Naive thymus-derived CD4-positive, alpha-beta T cell (primary cell): ENCODE data around the gene ZBTB20. TPM values are rescaled to one million over a fixed set of nuclear protein-coding genes. Genes with fewer than 3 reads are reported as not detected.

ENCODE experiments used
- ATAC-seq: fragments of 150-1000 bp; cut with Tn5 transposase; 2 replicates; pipeline ENCODE4 v1.10.0; 2021; ENCODE audit warnings: mild to moderate bottlenecking, moderate library complexity
- CTCF ChIA-PET: fragments of 350-600 bp; sonication (Branson Sonifier 250); formaldehyde crosslinking; loops from one replicate; lab custom pipeline; 2021; ENCODE audit warnings: antibody characterized with exemption; lab: Charles Lee
- POLR2A ChIA-PET: fragments of 350-600 bp; sonication (Branson Sonifier 250); formaldehyde crosslinking; loops from one replicate; lab custom pipeline; 2021; ENCODE audit warnings: antibody characterized with exemption, inconsistent platforms; lab: Charles Lee
- DNase-seq, 9 donors: peaks; one replicate each; pipeline versions ENCODE4 v3.0.0 to v3.0.0-alpha.2; 2020 to 2022; ENCODE audit warnings: mixed read lengths in 1 of 9
- H3K27ac ChIP-seq: one replicate; pipeline ENCODE4 v1.7.0; 2013; ENCODE audit warnings: mild to moderate bottlenecking, low read depth, low read length, moderate library complexity
- H3K27me3 ChIP-seq, 2 donors: one replicate each; pipeline ENCODE4 v1.7.0; 2013; ENCODE audit warnings: low read length in 2 of 2, mild to moderate bottlenecking in 2 of 2, moderate library complexity in 2 of 2; ENCODE audit not compliant: control insufficient read depth in 2 of 2, insufficient read depth in 2 of 2
- H3K36me3 ChIP-seq, 3 experiments: 1 replicate in 2 of 3; 2 replicates in 1 of 3; pipeline ENCODE4 v1.7.0; 2013; ENCODE audit warnings: low read length in 3 of 3, mild to moderate bottlenecking in 3 of 3, moderate library complexity in 1 of 3; ENCODE audit not compliant: insufficient read depth in 3 of 3, control insufficient read depth in 2 of 3
- H3K4me1 ChIP-seq, 2 donors: one replicate each; pipeline ENCODE4 v1.7.0; 2013; ENCODE audit warnings: low read length in 2 of 2, mild to moderate bottlenecking in 2 of 2, moderate library complexity in 1 of 2; ENCODE audit not compliant: control insufficient read depth in 2 of 2, insufficient read depth in 2 of 2
- H3K4me3 ChIP-seq: 2 replicates; pipeline ENCODE4 v1.7.0; 2013; ENCODE audit warnings: mild to moderate bottlenecking, low read length
- H3K9me3 ChIP-seq, 3 experiments: 1 replicate in 2 of 3; 2 replicates in 1 of 3; pipeline ENCODE4 v1.7.0; 2013; ENCODE audit warnings: low read length in 3 of 3; ENCODE audit not compliant: control insufficient read depth in 2 of 3
- H3K27ac Mint-ChIP-seq, 9 donors: one replicate each; pipeline ENCODE4 v1.8.0; 2020 to 2022; ENCODE audit warnings: mixed read lengths in 9 of 9, mild to moderate bottlenecking in 8 of 9, moderate library complexity in 5 of 9, inconsistent platforms in 2 of 9
- H3K27me3 Mint-ChIP-seq, 5 donors: one replicate each; pipeline ENCODE4 v1.8.0; 2021 to 2022; ENCODE audit warnings: mixed read lengths in 5 of 5, mild to moderate bottlenecking in 1 of 5
- H3K36me3 Mint-ChIP-seq, 5 donors: one replicate each; pipeline ENCODE4 v1.8.0; 2020 to 2022; ENCODE audit warnings: mixed read lengths in 5 of 5, mild to moderate bottlenecking in 3 of 5, inconsistent platforms in 1 of 5
- H3K4me1 Mint-ChIP-seq, 7 donors: one replicate each; pipeline ENCODE4 v1.8.0; 2020 to 2022; ENCODE audit warnings: mixed read lengths in 7 of 7, mild to moderate bottlenecking in 3 of 7, inconsistent platforms in 1 of 7
- H3K4me3 Mint-ChIP-seq, 10 donors: one replicate each; pipeline ENCODE4 v1.8.0; 2020 to 2022; ENCODE audit warnings: mild to moderate bottlenecking in 10 of 10, mixed read lengths in 10 of 10, moderate library complexity in 6 of 10, inconsistent platforms in 2 of 10
- H3K9me3 Mint-ChIP-seq, 11 donors: one replicate each; pipeline ENCODE4 v1.8.0; 2020 to 2022; ENCODE audit warnings: mixed read lengths in 11 of 11, mild to moderate bottlenecking in 4 of 11, inconsistent platforms in 1 of 11, moderate library complexity in 1 of 11
- intact Hi-C, 2 donors: fragments of 100-400 bp; cut with micrococcal nuclease; formaldehyde crosslinking; loops; one replicate each; pipeline ENCODE4 v1.15.1; 2023
- polyA plus RNA-seq, 2 donors: library from polyadenylated mRNA; unstranded; fragments of 300-500 nt; fragmentation: Illumina TruSeq; gene quantifications; one replicate each; pipeline ENCODE4 v1.2.3, GENCODE V29; 2021
- total RNA-seq, 6 experiments: library from RNA in 5 of 6; stranded (reverse) in 5 of 6; gene quantifications; 1 replicate in 5 of 6; 2 replicates in 1 of 6; pipeline ENCODE4 v1.2.3 and lab custom pipeline; 2021 to 2026

The ZBTB20 gene
- total and polyA plus RNA-seq, 7 experiments from 2014 or later = 14.9 to 69.5 (median 59.2) TPM

DNA sequence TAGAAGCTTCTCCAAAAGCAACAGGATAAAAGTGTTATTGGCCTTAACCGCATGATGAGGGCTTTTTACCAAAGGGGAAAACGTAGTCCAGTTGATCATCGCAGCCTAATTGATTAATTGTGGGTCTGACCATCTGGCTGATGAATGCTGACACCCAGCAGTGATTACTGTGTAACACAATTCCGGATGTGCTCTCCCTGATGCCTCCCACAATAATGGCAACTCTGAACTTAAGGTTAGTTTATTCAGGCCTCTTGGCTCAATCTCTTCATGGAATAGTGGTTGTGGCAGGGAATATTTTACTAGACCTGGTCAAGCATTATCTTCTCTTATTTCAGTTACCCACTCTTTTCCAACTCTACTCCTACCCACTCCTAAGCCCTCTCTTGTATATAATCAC is 520.3 kb downstream of the ZBTB20 start:
- Mint-ChIP-seq H3K4me3 (no peak overlapping the region), H3K27me3 (no peaks in the 10 kb centered on the region), H3K27ac (peak overlapping the region in 1 of 9 donors; percentile 74), H3K36me3 (peaks cover 0 to 45% (median 39%) of the 10 kb centered on the region in 5 donors), H3K4me1 (peaks cover 0 to 10% (median 4%) of the 10 kb centered on the region in 7 donors), H3K9me3 (no peaks in the 10 kb centered on the region)
- intact Hi-C loops = no loop called here
- Histone ChIP-seq H3K4me1 (no peaks in the 10 kb centered on the region), H3K27ac (no peak overlapping the region), H3K9me3 (no peaks in the 10 kb centered on the region), H3K36me3 (peaks cover 0 to 7% (median 0%) of the 10 kb centered on the region in 3 experiments), H3K4me3 (no peak overlapping the region), H3K27me3 (no peaks in the 10 kb centered on the region)
- ATAC-seq (no peak), DNase-seq (no peak)
- POLR2A ChIA-PET = no interaction called here
- CTCF ChIA-PET = no interaction called here

DNA sequence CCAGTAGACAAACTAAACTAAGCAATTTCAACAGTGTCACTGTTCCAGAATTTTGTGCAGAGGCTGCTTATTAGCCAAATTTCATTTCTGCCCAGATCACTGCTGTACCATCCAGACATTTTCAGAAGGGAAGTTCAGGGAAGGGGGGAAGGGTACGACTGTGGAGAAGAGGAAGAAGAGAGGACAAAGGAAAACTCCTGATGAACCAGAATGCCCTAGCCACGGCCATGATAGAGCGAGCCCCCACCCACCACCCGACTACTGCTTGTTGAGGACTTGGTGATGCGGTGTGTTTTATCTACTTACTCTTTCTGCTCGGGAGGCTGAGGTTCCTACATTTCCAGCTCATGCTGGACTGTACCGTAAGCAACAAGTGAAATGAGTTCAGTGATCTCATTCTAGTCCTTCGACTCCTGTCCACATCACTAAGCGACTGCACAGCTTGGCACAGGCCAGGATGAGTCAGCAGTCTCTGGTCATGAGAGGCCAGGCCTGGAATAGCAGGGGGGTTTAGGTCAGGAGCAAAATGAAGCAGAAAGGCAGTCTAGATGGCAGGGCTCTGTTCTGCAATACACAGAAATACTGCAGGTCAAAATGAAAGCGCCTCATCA is 522.4 kb downstream of the ZBTB20 start:
- H3K27ac ChIP-seq = no peak overlapping the region
- Mint-ChIP-seq H3K36me3 (peaks cover 0 to 51% (median 39%) of the 10 kb centered on the region in 5 donors), H3K4me3 (no peak overlapping the region), H3K9me3 (peaks cover 0 to 2% (median 0%) of the 10 kb centered on the region in 11 donors), H3K27ac (no peak overlapping the region), H3K27me3 (no peaks in the 10 kb centered on the region), H3K4me1 (peaks cover 0 to 10% (median 4%) of the 10 kb centered on the region in 7 donors)
- POLR2A ChIA-PET = no interaction called here
- peaks cover 0 to 7% (median 0%) of the 10 kb centered on the region in 3 experiments for H3K36me3 ChIP-seq
- no peaks in the 10 kb centered on the region for H3K9me3 ChIP-seq
- no peaks in the 10 kb centered on the region for H3K4me1 ChIP-seq
- DNase-seq = no peak
- ATAC-seq = peak; percentile 22
- no peaks in the 10 kb centered on the region for H3K27me3 ChIP-seq
- intact Hi-C loops = no loop called here
- CTCF ChIA-PET = no interaction called here
- no peak overlapping the region for H3K4me3 ChIP-seq

DNA sequence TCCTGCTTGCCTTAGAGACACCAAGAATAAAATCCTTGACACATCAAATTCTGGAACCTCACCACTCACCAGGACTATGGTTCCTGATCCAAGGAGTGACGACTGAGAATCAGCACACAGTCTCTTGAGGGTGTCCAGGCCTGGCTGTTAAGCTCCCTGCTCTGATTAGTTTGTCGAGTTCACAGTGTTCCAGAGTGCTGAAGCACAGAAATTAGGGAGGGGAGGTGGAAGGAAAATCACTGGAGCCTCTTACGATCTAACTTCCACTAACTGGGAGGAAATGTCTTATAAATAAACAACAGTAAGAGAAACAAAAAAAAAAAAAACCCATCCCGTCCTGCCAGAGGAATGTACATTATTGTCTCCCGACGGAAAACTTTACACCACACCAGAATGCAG is 523.0 kb downstream of the ZBTB20 start:
- no peak for DNase-seq
- H3K4me1 Mint-ChIP-seq = peaks cover 0 to 10% (median 4%) of the 10 kb centered on the region in 7 donors
- intact Hi-C loops = no loop called here
- H3K27ac Mint-ChIP-seq = no peak overlapping the region
- peaks cover 0 to 2% (median 0%) of the 10 kb centered on the region in 11 donors for H3K9me3 Mint-ChIP-seq
- ATAC-seq = no peak
- peaks cover 0 to 7% (median 0%) of the 10 kb centered on the region in 3 experiments for H3K36me3 ChIP-seq
- no peak overlapping the region for H3K4me3 Mint-ChIP-seq
- peaks cover 0 to 51% (median 39%) of the 10 kb centered on the region in 5 donors for H3K36me3 Mint-ChIP-seq
- H3K27ac ChIP-seq = no peak overlapping the region
- no peaks in the 10 kb centered on the region for H3K27me3 Mint-ChIP-seq
- H3K4me1 ChIP-seq = no peaks in the 10 kb centered on the region
- H3K27me3 ChIP-seq = no peaks in the 10 kb centered on the region
- ChIA-PET CTCF (no interaction called here), POLR2A (no interaction called here)
- H3K9me3 ChIP-seq = no peaks in the 10 kb centered on the region
- no peak overlapping the region for H3K4me3 ChIP-seq

DNA sequence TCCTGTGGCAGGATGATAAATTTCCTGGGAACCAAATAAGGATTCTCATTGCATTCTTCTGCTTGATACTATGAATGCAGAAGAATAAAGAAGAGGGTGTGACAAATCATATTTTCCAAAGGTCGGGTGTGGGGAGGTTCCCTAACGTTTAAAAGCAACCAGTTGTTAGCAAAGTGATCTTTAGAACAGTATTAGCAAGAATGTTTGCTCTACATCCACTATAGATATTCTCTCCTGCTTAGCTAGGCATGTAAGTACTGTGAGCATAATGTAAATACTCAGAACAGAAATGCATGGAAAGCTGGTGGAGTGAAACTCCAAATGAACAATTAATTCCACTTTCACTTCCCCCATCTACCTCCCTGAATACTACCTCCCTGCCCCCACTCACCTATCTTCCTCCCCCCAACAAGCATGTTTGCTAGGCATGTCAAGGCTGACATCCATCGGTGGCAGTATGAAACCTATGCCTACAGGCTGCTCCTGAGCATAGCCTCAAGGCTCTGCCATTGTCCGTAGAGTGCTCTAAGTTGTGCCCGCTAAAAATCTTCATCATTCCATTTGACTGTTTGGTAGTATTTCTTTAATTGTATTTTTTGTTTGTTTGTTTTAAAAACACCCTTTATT is 523.6 kb downstream of the ZBTB20 start:
- intact Hi-C loops = no loop called here
- Mint-ChIP-seq H3K9me3 (peaks cover 0 to 2% (median 0%) of the 10 kb centered on the region in 11 donors), H3K27me3 (no peaks in the 10 kb centered on the region), H3K4me1 (peaks cover 0 to 10% (median 4%) of the 10 kb centered on the region in 7 donors), H3K27ac (no peak overlapping the region), H3K36me3 (peaks cover 0 to 51% (median 39%) of the 10 kb centered on the region in 5 donors), H3K4me3 (no peak overlapping the region)
- no peak for DNase-seq
- H3K4me3 ChIP-seq = no peak overlapping the region
- H3K4me1 ChIP-seq = no peaks in the 10 kb centered on the region
- H3K36me3 ChIP-seq = peaks cover 0 to 7% (median 0%) of the 10 kb centered on the region in 3 experiments
- no peaks in the 10 kb centered on the region for H3K27me3 ChIP-seq
- ATAC-seq = no peak
- no peaks in the 10 kb centered on the region for H3K9me3 ChIP-seq
- H3K27ac ChIP-seq = no peak overlapping the region
- ChIA-PET POLR2A (no interaction called here), CTCF (interaction anchor here (0.6 kb wide), 1 partner anchor 21 kb away, joined by 3 read pairs; no protein-coding TSS in a partner anchor)

DNA sequence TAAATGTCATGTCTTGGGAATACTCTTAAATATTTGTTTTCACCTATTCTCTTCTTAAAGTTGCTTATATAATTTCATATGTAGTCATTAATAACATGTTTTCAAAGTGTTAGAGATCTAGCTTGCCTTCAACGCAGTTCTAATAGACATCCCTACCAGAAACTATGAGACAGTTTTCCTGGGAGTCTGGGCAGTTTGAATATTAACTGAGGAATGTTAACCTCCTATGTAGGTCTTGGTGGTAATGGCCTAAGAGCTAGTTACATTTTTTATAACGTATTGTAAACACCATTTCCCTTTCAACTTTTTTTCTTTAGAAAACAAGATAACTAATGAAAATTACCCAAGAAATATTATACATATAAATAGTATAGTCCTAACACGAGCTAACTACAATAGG is 525.1 kb downstream of the ZBTB20 start:
- POLR2A ChIA-PET = no interaction called here
- no peaks in the 10 kb centered on the region for H3K27me3 Mint-ChIP-seq
- ATAC-seq = no peak

DNA sequence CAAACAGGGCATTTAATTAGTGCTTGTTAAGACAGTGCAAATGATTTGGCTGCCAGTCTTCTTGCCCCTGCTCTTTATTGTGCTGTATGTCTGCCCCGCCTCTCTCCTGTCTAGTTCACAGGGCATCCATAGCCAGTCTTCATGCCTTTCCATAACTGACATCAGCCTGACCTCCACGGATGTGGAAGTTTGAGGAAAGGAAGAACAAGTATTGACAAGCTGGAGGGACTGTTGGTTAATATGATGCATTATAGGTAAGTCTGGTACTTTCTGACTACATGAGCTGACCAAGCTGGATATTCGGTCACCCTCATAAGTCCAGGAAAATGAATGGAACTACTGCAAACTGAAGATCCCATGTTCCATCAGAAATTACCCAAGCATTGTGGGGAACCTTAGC is 527.3 kb downstream of the ZBTB20 start:
- H3K4me1 Mint-ChIP-seq = peaks cover 0 to 9% (median 0%) of the 10 kb centered on the region in 7 donors
- peaks cover 0 to 23% (median 16%) of the 10 kb centered on the region in 5 donors for H3K36me3 Mint-ChIP-seq
- Histone ChIP-seq H3K4me3 (no peak overlapping the region), H3K4me1 (no peaks in the 10 kb centered on the region), H3K27me3 (no peaks in the 10 kb centered on the region), H3K27ac (no peak overlapping the region), H3K9me3 (no peaks in the 10 kb centered on the region), H3K36me3 (peaks cover 0 to 7% (median 0%) of the 10 kb centered on the region in 3 experiments)
- POLR2A ChIA-PET = no interaction called here
- CTCF ChIA-PET = no interaction called here
- ATAC-seq (no peak), DNase-seq (no peak)
- peaks cover 0 to 2% (median 0%) of the 10 kb centered on the region in 11 donors for H3K9me3 Mint-ChIP-seq
- intact Hi-C loops = no loop called here
- no peak overlapping the region for H3K27ac Mint-ChIP-seq
- H3K27me3 Mint-ChIP-seq = no peaks in the 10 kb centered on the region
- no peak overlapping the region for H3K4me3 Mint-ChIP-seq

More for the DNA sequence above, 525.1 kb downstream of the ZBTB20 start:
- Mint-ChIP-seq H3K36me3 (peaks cover 0 to 41% (median 27%) of the 10 kb centered on the region in 5 donors), H3K27ac (no peak overlapping the region), H3K9me3 (peaks cover 0 to 2% (median 0%) of the 10 kb centered on the region in 11 donors), H3K4me3 (no peak overlapping the region), H3K4me1 (peaks cover 0 to 9% (median 0%) of the 10 kb centered on the region in 7 donors)
- H3K27me3 ChIP-seq = no peaks in the 10 kb centered on the region
- no peak for DNase-seq
- H3K36me3 ChIP-seq = peaks cover 0 to 7% (median 0%) of the 10 kb centered on the region in 3 experiments
- no peaks in the 10 kb centered on the region for H3K9me3 ChIP-seq
- no peak overlapping the region for H3K27ac ChIP-seq
- H3K4me3 ChIP-seq = no peak overlapping the region
- no peaks in the 10 kb centered on the region for H3K4me1 ChIP-seq
- intact Hi-C loops = no loop called here
- CTCF ChIA-PET = no interaction called here
